Body of pancreas (tissue), 4 donors: ENCODE measurements around the gene FKBP1A. TPM values are rescaled to one million over a fixed set of nuclear protein-coding genes. Genes with fewer than 3 reads are reported as not detected.
A peak's percentile ranks its signal among the peaks of the same experiment; 100 is the strongest.

Experiments used
- ATAC-seq: fragments of 150-250 bp; one replicate; pipeline ENCODE4 v1.9.1; 2016
- DNase-seq, 4 donors: peaks; one replicate each; pipeline ENCODE4 v3.0.0-alpha.2; 2019
- H3K27ac ChIP-seq, 4 donors: fragments of 200-600 bp; sonication (generic); 1 replicate in 3 of 4; 2 replicates in 1 of 4; pipeline versions ENCODE4 v1.5.1 to v1.6.1; 2016 to 2019; ENCODE audit warnings: mild to moderate bottlenecking in 1 of 4, mixed read lengths in 1 of 4, moderate library complexity in 1 of 4
- H3K27me3 ChIP-seq, 2 donors: fragments of 200-600 bp; sonication (generic); one replicate each; pipeline ENCODE4 v1.6.0; 2016; ENCODE audit warnings: mild to moderate bottlenecking in 1 of 2
- H3K36me3 ChIP-seq, 2 donors: fragments of 200-600 bp; sonication (generic); replicated peaks in 1 of 2; 2 replicates each; pipeline ENCODE4 v1.5.1; 2016; ENCODE audit warnings: low read depth in 2 of 2; ENCODE audit not compliant: insufficient read depth in 1 of 2
- H3K4me1 ChIP-seq: fragments of 200-600 bp; sonication (generic); one replicate; pipeline ENCODE4 v1.6.0; 2016
- H3K4me3 ChIP-seq, 2 donors: fragments of 200-600 bp; sonication (generic); 1 replicate in 1 of 2; 2 replicates in 1 of 2; pipeline ENCODE4 v1.5.1; 2016 to 2019
- H3K9me3 ChIP-seq, 3 donors: fragments of 200-600 bp; sonication (generic); 1 replicate in 2 of 3; 2 replicates in 1 of 3; pipeline ENCODE4 v1.5.1; 2016
- POLR2A ChIP-seq, 3 donors: fragments of 450-650 bp; IDR thresholded peaks; one replicate each; pipeline ENCODE4 v1.6.1; 2016; ENCODE audit warnings: antibody characterized with exemption in 3 of 3, mild to moderate bottlenecking in 2 of 3
- WGBS, 2 donors: methylation state at CpG; one replicate each; pipeline ENCODE4 v1.1.5; 2017; 5-methylcytosine and 5-hydroxymethylcytosine counted together
- intact Hi-C: fragments of 100-400 bp; cut with DNase I; formaldehyde crosslinking; loops from one replicate; pipeline ENCODE4 v1.15.1; 2023
- total RNA-seq, 2 donors: library from RNA; depleted of rRNA; stranded (reverse); fragments of >200 nt; gene quantifications; one replicate each; pipeline ENCODE4 v1.1.0, GENCODE V29; 2016
- TF ChIP-seq, protein P1 (sequence below), 7 experiments: fragments of 450-650 bp in 4 of 7; fragments of 200-600 bp in 3 of 7; sonication (generic) in 3 of 7; IDR thresholded peaks; one replicate each; pipeline ENCODE4 v1.5.1; 2016 to 2019; ENCODE audit warnings: antibody characterized with exemption in 7 of 7

Gene FKBP1A
- total RNA-seq, 2 donors from 2014 or later: 47.5 to 57.7 TPM

DNA sequence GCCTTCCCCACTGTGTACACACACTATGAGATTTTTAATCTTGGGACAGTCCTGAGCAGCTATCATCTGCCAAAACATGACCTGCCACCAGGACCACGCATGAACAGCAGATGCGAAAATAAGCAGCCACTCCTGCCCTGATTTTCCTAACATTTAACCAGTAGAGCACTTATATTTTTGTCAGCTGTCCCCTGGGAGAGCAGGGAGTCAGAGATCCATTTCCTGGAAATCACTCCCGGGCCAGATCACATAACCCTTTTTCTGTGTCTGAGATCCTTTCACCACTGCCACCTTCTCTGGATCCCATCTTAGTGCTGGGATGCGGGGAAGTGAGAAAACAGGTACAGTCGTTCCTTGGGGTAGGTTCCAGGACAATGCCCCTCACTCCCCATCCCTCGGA is 69.6 kb downstream of the FKBP1A start:
- H3K4me3 ChIP-seq: no peak overlapping the region
- peaks cover 29% of the 10 kb centered on the region for H3K4me1 ChIP-seq
- ATAC-seq (no peak), DNase-seq (no peak)
- no peaks in the 10 kb centered on the region for H3K9me3 ChIP-seq
- peak overlapping the region in 1 of 4 donors; percentile 58 for H3K27ac ChIP-seq
- intact Hi-C loops: no loop called here
- no peaks in the 10 kb centered on the region for H3K27me3 ChIP-seq
- TF ChIP-seq, protein P1, sequence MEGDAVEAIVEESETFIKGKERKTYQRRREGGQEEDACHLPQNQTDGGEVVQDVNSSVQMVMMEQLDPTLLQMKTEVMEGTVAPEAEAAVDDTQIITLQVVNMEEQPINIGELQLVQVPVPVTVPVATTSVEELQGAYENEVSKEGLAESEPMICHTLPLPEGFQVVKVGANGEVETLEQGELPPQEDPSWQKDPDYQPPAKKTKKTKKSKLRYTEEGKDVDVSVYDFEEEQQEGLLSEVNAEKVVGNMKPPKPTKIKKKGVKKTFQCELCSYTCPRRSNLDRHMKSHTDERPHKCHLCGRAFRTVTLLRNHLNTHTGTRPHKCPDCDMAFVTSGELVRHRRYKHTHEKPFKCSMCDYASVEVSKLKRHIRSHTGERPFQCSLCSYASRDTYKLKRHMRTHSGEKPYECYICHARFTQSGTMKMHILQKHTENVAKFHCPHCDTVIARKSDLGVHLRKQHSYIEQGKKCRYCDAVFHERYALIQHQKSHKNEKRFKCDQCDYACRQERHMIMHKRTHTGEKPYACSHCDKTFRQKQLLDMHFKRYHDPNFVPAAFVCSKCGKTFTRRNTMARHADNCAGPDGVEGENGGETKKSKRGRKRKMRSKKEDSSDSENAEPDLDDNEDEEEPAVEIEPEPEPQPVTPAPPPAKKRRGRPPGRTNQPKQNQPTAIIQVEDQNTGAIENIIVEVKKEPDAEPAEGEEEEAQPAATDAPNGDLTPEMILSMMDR (IDR thresholded peaks at IDR 0.05): no peak
- no peak for TF ChIP-seq POLR2A (IDR thresholded peaks at IDR 0.05)
- WGBS, 2 donors: 69 to 74% methylated on average over 6 of the region's 6 CpGs
- no peaks in the 10 kb centered on the region for H3K36me3 ChIP-seq

DNA sequence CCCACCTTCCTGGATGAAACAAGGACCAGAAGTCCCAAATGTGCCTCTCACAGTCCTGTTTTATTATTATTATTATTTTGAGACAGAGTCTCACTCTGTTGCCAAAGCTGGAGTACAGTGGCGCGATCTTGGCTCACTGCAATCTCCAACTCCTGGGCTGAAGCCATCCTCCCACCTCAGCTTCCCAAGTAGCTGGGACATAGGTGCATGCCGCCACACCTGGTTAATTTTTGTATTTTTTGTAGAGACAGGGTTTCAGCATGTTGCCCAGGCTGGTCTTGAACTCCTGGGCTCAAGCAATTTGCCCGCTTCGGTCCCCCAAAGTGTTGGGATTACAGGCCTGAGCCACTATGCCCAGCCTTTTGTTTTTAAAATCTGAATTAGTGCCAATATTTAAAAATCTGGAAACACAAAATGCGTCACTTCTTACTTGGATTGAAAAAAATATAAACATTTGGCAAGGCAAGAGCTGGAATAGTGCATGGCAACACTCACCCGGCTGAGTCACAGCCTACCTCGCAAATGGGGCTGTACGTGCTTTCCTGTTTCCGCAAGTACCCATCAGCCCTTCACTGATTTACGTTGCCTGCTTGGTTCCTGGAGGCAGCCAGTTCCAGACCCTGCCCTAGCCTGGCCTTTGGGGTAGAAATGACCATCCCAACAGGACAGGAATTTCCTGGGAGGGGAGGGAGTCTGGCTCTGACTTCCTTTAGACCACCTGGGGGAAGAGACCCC is 70.2 kb downstream of the FKBP1A start:
- Histone ChIP-seq H3K4me1 (peaks cover 23% of the 10 kb centered on the region), H3K4me3 (no peak overlapping the region), H3K36me3 (no peaks in the 10 kb centered on the region), H3K27ac (peak overlapping the region in 1 of 4 donors; percentile 58), H3K27me3 (no peaks in the 10 kb centered on the region), H3K9me3 (no peaks in the 10 kb centered on the region)
- DNase-seq: no peak
- 79 to 84% methylated on average over 11 of the region's 11 CpGs for WGBS, 2 donors
- ATAC-seq: no peak
- TF ChIP-seq, protein P1 (IDR thresholded peaks at IDR 0.05): no peak
- no peak for TF ChIP-seq POLR2A (IDR thresholded peaks at IDR 0.05)
- intact Hi-C loops: no loop called here

DNA sequence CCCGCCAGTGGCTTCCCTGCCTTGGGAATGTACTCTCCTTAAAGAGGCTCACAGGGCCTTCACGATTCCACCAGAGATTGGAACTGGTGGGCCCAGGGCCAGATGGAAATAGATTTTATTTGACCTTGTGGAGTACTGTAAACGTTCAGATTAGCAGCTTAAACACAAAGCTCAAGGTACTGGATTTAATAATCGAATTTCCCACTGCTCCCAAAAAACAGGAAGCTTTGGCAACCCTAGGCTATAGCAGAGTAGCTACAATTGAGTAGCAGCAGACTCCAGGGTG is 71.3 kb downstream of the FKBP1A start:
- 28 to 47% methylated on average over 3 to 4 of the region's 4 CpGs for WGBS, 2 donors
- Histone ChIP-seq H3K36me3 (no peaks in the 10 kb centered on the region), H3K4me3 (no peak overlapping the region), H3K9me3 (no peaks in the 10 kb centered on the region), H3K27ac (no peak overlapping the region), H3K27me3 (no peaks in the 10 kb centered on the region), H3K4me1 (peaks cover 12% of the 10 kb centered on the region)
- intact Hi-C loops: no loop called here
- no peak for ATAC-seq
- DNase-seq: no peak
- TF ChIP-seq, protein P1 (IDR thresholded peaks at IDR 0.05): no peak
- TF ChIP-seq POLR2A (IDR thresholded peaks at IDR 0.05): no peak

DNA sequence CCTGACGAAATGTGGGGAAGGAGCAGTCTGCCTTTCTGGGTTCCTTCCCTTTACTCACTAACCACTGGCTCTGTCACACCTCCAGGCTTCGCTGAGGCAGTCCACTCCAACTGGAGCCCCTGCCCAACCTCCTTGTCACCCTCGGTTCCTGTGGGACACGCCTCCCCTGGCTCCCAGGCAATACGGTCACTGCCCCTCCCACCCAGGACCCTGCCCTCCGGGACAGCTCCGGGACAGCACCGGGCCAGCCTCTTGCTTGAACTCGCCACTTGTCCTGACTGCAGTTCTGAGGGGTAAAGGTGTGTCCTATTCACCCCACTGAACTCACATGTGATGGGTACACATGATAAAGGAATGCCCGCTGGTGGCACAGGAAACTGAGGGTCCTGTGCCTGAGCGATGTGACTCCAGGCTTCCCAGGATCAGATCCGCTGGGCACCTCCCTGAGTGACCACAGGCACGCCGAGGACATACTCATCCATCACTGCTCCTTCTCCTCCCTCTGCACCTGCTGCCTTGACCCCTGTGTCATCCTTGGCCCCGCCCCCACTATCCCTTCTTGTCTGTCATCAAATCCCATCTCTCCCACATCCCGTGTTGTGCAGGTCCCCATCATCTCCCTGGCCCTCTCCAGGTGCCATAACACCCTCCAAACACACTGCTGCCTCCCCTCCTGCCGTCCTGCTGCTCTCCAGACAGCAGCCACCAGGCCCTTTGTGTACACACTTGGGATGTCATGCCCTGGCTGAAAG is 71.8 kb downstream of the FKBP1A start:
- ATAC-seq (no peak), DNase-seq (no peak)
- H3K9me3 ChIP-seq: no peaks in the 10 kb centered on the region
- TF ChIP-seq, protein P1 (IDR thresholded peaks at IDR 0.05): no peak
- no peak for TF ChIP-seq POLR2A (IDR thresholded peaks at IDR 0.05)
- peaks cover 7% of the 10 kb centered on the region for H3K4me1 ChIP-seq
- no peak overlapping the region for H3K4me3 ChIP-seq
- intact Hi-C loops: no loop called here
- H3K27me3 ChIP-seq: no peaks in the 10 kb centered on the region
- WGBS, 2 donors: 75 to 79% methylated on average over 17 of the region's 17 CpGs
- no peaks in the 10 kb centered on the region for H3K36me3 ChIP-seq
- H3K27ac ChIP-seq: no peak overlapping the region
